DND-41 (cell line): ENCODE data around the gene MXD4.
A peak's percentile ranks its signal among the peaks of the same experiment; 100 is the strongest.

ENCODE experiments used
- ATAC-seq: fragments of 200-7000 bp; cut with Tn5 transposase; 3 replicates; pipeline ENCODE4 v1.9.1; 2021; ENCODE audit warnings: low read depth; ENCODE audit not compliant: insufficient read depth
- DNase-seq: peaks from one replicate; pipeline ENCODE4 v3.0.0-alpha.2; 2020
- H2AFZ ChIP-seq: 2 replicates; pipeline ENCODE4 v1.6.0; 2012; ENCODE audit warnings: low read depth, low read length
- H3K27ac ChIP-seq: 2 replicates; pipeline ENCODE4 v1.5.1; 2012; ENCODE audit warnings: low read length, inconsistent platforms
- H3K27me3 ChIP-seq: fragments of 200-600 bp; sonication (generic); 2 replicates; pipeline ENCODE4 v1.6.0; 2012; ENCODE audit warnings: low read length, mild to moderate bottlenecking, inconsistent platforms; ENCODE audit not compliant: insufficient read depth, poor library complexity
- H3K36me3 ChIP-seq: 2 replicates; pipeline ENCODE4 v1.5.1; 2012; ENCODE audit warnings: low read length, inconsistent platforms; ENCODE audit not compliant: insufficient read depth
- H3K4me1 ChIP-seq: 2 replicates; pipeline ENCODE4 v1.5.1; 2012; ENCODE audit warnings: mild to moderate bottlenecking, low read length; ENCODE audit not compliant: insufficient read depth
- H3K4me2 ChIP-seq: 2 replicates; pipeline ENCODE4 v1.6.0; 2012; ENCODE audit warnings: mild to moderate bottlenecking, moderate library complexity, low read length, inconsistent platforms; ENCODE audit not compliant: insufficient read depth
- H3K4me3 ChIP-seq, 2 experiments: fragments of 200-600 bp in 1 of 2; shearing (Covaris generic) in 1 of 2; 2 replicates each; pipeline ENCODE4 v1.5.1; 2012 to 2016; ENCODE audit warnings: inconsistent platforms in 2 of 2, low read length in 2 of 2, mild to moderate bottlenecking in 2 of 2, low read depth in 1 of 2, moderate library complexity in 1 of 2
- H3K79me2 ChIP-seq: 2 replicates; pipeline ENCODE4 v1.6.0; 2012; ENCODE audit warnings: low read length, inconsistent platforms; ENCODE audit not compliant: insufficient read depth
- H3K9ac ChIP-seq: 2 replicates; pipeline ENCODE4 v1.6.0; 2012; ENCODE audit warnings: low read depth, mild to moderate bottlenecking, inconsistent platforms, low read length, moderate library complexity
- H3K9me3 ChIP-seq: 2 replicates; pipeline ENCODE4 v1.5.1; 2012; ENCODE audit warnings: low read length, moderate library complexity, mild to moderate bottlenecking, inconsistent platforms; ENCODE audit not compliant: insufficient read depth, severe bottlenecking
- H4K20me1 ChIP-seq: 2 replicates; pipeline ENCODE4 v1.6.0; 2012; ENCODE audit warnings: low read length; ENCODE audit not compliant: insufficient read depth
- CTCF ChIP-seq: IDR thresholded peaks from 2 replicates; pipeline ENCODE4 v1.5.1; 2012; ENCODE audit warnings: borderline replicate concordance, low read length, moderate library complexity, mild to moderate bottlenecking; ENCODE audit not compliant: poor library complexity, severe bottlenecking; ENCODE audit errors: extremely low read depth
- EZH2 ChIP-seq: IDR thresholded peaks from 3 replicates; pipeline ENCODE4 v1.6.1; 2012; ENCODE audit warnings: borderline replicate concordance, low read depth, mild to moderate bottlenecking, moderate library complexity, low read length, inconsistent platforms; ENCODE audit not compliant: severe bottlenecking

MXD4 gene

GRCh38 chr4:2248821-2249261 lies 13.1 kb downstream of the MXD4 start:
- Histone ChIP-seq H3K9me3 (no peaks in the 10 kb centered on the region), H4K20me1 (peaks cover 22% of the 10 kb centered on the region), H3K4me3 (no peak overlapping the region), H3K79me2 (no peaks in the 10 kb centered on the region), H3K9ac (no peak overlapping the region), H3K27me3 (no peaks in the 10 kb centered on the region), H3K27ac (no peak overlapping the region), H3K4me2 (no peak overlapping the region), H3K36me3 (peaks cover 43% of the 10 kb centered on the region), H2AFZ (no peak overlapping the region), H3K4me1 (no peaks in the 10 kb centered on the region)
- ATAC-seq (no peak), DNase-seq (peak; percentile 4)
- no peak for TF ChIP-seq CTCF

GRCh38 chr4:2248044-2248780 lies 13.7 kb downstream of the MXD4 start:
- H4K20me1 ChIP-seq, result peaks cover 16% of the 10 kb centered on the region
- no peak overlapping the region for H3K9ac ChIP-seq
- H3K79me2 ChIP-seq, result no peaks in the 10 kb centered on the region
- no peaks in the 10 kb centered on the region for H3K9me3 ChIP-seq
- no peaks in the 10 kb centered on the region for H3K4me1 ChIP-seq
- H3K27me3 ChIP-seq, result no peaks in the 10 kb centered on the region
- H3K4me2 ChIP-seq, result no peak overlapping the region
- no peak for TF ChIP-seq CTCF
- TF ChIP-seq EZH2, result no peak
- peaks cover 37% of the 10 kb centered on the region for H3K36me3 ChIP-seq
- no peak overlapping the region for H2AFZ ChIP-seq
- no peak overlapping the region for H3K4me3 ChIP-seq
- H3K27ac ChIP-seq, result no peak overlapping the region
- peak; percentile 3 for DNase-seq
- no peak for ATAC-seq

GRCh38 chr4:2247128-2248043 lies 14.5 kb downstream of the MXD4 start:
- Histone ChIP-seq H3K4me3 (no peak overlapping the region), H2AFZ (no peak overlapping the region), H3K27ac (no peak overlapping the region), H3K9ac (no peak overlapping the region), H4K20me1 (peaks cover 11% of the 10 kb centered on the region), H3K4me1 (peaks cover 2% of the 10 kb centered on the region), H3K27me3 (no peaks in the 10 kb centered on the region), H3K36me3 (peaks cover 35% of the 10 kb centered on the region), H3K79me2 (no peaks in the 10 kb centered on the region), H3K9me3 (no peaks in the 10 kb centered on the region), H3K4me2 (no peak overlapping the region)
- peak; percentile 4 for DNase-seq
- no peak for ATAC-seq
- TF ChIP-seq EZH2 (no peak), CTCF (no peak)
